ENCODE measurements around the gene HAS3. TPM values are rescaled to one million over a fixed set of nuclear protein-coding genes. Genes with fewer than 3 reads are reported as not detected.

HAS3 gene
- total and polyA plus RNA-seq, 2 donors, result 2.9 to 13.0 TPM

DNA sequence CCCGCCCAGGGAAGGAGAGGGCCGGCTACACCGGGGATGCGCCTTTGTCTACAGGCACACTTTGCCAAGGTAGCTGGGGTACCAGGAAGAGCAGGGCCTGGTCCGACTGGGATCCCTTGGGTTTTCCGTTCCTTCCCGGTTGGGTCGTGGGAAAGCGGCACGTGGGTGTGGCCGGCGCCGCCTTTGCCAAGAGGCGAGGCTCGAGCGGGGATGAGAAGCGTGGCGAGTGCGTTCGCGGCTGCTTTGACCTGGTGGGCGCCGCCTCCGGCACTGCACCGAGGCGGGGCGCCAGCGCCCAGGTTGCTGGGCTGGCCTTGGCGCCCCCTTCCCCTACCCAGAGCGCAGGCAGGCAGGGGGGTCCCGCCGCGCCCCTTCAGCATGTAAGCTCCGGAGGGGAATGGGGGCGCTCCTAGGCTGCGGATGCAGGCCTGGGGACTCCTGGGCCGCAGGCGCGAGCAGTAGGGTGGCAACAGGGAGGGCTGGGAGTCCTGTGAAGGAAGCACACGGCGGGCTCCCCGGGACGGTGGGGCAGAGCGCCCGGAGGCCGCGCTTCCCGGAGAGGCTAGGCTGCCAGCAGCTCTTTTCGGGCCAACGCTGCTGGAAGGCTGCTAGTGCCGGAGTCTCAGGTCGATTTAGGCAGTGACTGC lies 2.0 kb downstream of the HAS3 start:
- 2% methylated on average over 52 of the region's 52 CpGs for WGBS
- no peaks in the 10 kb centered on the region for H3K4me1 ChIP-seq (ENCODE audit: insufficient read depth)
- no peak for DNase-seq (ENCODE audit: extremely low spot score)
- H3K36me3 ChIP-seq (ENCODE audit: insufficient read depth), result no peaks in the 10 kb centered on the region
- H3K4me3 ChIP-seq (ENCODE audit: low read depth, low read length), result peak overlapping the region; percentile 49
- no peak overlapping the region for H3K27ac ChIP-seq (ENCODE audit: low read depth)

DNA sequence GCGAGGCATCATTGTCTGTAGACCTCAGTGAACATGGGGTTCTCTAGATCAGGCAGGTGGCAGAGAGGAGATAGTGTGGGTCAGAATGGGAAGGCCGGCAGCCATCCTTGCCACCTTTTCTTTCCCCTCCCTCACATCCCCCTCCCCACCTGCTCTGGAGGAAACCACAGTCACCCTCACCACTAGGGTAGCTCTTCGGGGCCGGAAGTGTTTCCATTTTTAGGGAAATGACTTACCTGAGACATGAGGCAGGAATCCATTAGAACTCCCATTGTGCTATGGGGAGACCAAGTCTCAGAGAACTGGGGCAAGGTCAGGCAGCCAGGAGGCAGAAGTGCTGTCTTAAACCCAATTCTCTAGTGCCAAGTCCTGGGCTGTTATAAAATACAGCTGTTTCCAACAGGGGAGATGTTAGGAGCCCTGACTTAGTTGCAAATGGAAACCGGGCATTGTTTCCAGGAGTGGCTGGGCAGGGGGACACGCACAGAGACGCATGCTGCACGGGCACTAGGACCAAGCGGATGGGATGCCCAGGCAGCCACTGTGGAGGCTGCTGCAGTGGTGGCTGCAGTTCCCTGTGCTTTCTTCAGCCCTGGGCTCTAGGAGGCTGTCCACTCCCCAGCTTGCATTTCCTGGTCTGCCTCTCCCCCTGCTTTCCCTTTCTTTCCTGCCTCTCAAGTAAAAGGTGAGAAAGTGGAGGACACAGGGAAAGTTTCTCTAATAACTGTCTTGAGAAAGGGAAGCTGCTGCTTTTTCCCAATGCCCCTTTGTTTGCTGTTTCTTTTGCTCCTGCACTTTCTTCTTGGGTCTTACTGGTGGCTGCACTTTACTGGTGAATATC lies 2.8 kb downstream of the HAS3 start:
- Histone ChIP-seq H3K4me3 (ENCODE audit: low read depth, low read length) (peak overlapping the region; percentile 49), H3K36me3 (ENCODE audit: insufficient read depth) (no peaks in the 10 kb centered on the region), H3K4me1 (ENCODE audit: insufficient read depth) (no peaks in the 10 kb centered on the region), H3K27ac (ENCODE audit: low read depth) (no peak overlapping the region)
- whole genome bisulfite sequencing, result 57% methylated on average over 9 of the region's 9 CpGs
- DNase-seq (ENCODE audit: extremely low spot score), result no peak

DNA sequence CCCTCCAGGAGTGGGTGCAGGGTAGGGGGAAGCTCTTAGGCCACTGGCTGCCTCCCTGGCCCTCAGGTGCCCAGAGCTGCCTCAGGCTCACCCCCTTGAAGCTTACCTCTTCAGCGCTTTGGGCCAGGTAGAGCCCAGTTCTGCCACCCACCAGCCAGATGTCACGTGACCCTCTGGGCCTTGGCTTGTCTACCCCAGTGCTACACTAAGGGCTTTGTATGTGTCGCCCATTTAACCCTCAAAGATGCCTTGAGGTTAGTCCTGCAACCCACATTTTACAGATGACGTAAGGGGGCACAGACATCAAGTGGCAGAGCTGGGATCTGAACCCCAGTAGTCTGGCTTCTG lies 3.4 kb downstream of the HAS3 start:
- no peaks in the 10 kb centered on the region for H3K4me1 ChIP-seq (ENCODE audit: insufficient read depth)
- DNase-seq (ENCODE audit: extremely low spot score), result no peak
- 91% methylated on average over 4 of the region's 4 CpGs for WGBS

GRCh38 chr16:69109486-69110270 lies 4.2 kb downstream of the HAS3 start:
- no peak overlapping the region for H3K4me3 ChIP-seq (ENCODE audit: low read depth, low read length)
- H3K27ac ChIP-seq (ENCODE audit: low read depth), result no peak overlapping the region
- 96% methylated on average over 48 of the region's 48 CpGs for WGBS
- H3K36me3 ChIP-seq (ENCODE audit: insufficient read depth), result no peaks in the 10 kb centered on the region
- DNase-seq (ENCODE audit: extremely low spot score), result no peak
- H3K4me1 ChIP-seq (ENCODE audit: insufficient read depth), result no peaks in the 10 kb centered on the region

More for the DNA sequence above, 3.4 kb downstream of the HAS3 start:
- H3K27ac ChIP-seq (ENCODE audit: low read depth), result no peak overlapping the region
- no peaks in the 10 kb centered on the region for H3K36me3 ChIP-seq (ENCODE audit: insufficient read depth)
- H3K4me3 ChIP-seq (ENCODE audit: low read depth, low read length), result no peak overlapping the region

- 96% methylated on average over 7 of the region's 7 CpGs for WGBS
- Histone ChIP-seq H3K27ac (ENCODE audit: low read depth) (no peak overlapping the region), H3K36me3 (ENCODE audit: insufficient read depth) (no peaks in the 10 kb centered on the region), H3K4me3 (ENCODE audit: low read depth, low read length) (no peak overlapping the region), H3K4me1 (ENCODE audit: insufficient read depth) (no peaks in the 10 kb centered on the region)
- DNase-seq (ENCODE audit: extremely low spot score), result no peak
Measured at GRCh38 chr16:69110406-69110805, 5.0 kb downstream of the HAS3 start.

DNA sequence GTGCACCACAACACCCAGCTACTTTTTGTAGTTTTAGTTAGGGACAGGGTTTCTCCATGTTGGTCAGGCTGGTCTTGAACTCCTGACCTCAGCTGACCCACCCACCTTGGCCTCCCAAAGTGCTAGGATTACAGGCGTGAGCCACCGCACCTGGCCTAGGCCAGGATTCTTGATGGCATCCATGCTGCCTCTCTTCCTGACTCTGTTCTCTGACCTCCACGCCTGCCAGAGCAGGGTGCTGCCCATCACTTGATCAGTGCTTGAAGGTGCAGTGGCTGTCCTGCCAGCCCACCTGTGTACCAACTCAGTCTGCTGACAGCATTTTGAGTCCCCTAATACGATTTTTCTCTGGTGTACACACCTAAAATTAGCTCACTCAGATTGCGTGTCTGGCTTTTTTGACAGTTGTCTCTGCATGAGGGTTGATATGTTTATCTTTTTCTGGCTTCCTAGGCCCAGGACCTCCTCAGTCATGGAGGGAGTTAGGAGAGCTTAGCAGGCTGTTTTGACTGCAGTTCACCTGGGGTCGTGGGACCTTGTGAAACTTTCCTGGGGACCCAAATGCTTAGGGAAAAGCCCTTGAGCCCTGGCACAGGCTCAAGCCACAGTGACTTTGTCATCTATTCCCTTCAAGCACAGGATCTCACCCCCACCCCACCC lies 5.9 kb downstream of the HAS3 start:
- Histone ChIP-seq H3K4me3 (ENCODE audit: low read depth, low read length) (no peak overlapping the region), H3K27ac (ENCODE audit: low read depth) (no peak overlapping the region), H3K4me1 (ENCODE audit: insufficient read depth) (no peaks in the 10 kb centered on the region), H3K36me3 (ENCODE audit: insufficient read depth) (no peaks in the 10 kb centered on the region)
- 89% methylated on average over 6 of the region's 6 CpGs for WGBS
- DNase-seq (ENCODE audit: extremely low spot score), result no peak

GRCh38 chr16:69111876-69112230 lies 6.4 kb downstream of the HAS3 start:
- Histone ChIP-seq H3K4me1 (ENCODE audit: insufficient read depth) (no peaks in the 10 kb centered on the region), H3K4me3 (ENCODE audit: low read depth, low read length) (no peak overlapping the region), H3K27ac (ENCODE audit: low read depth) (no peak overlapping the region), H3K36me3 (ENCODE audit: insufficient read depth) (no peaks in the 10 kb centered on the region)
- WGBS, result 92% methylated on average over 5 of the region's 5 CpGs
- DNase-seq (ENCODE audit: extremely low spot score), result no peak

GRCh38 chr16:69112285-69113129 lies 7.1 kb downstream of the HAS3 start:
- Histone ChIP-seq H3K36me3 (ENCODE audit: insufficient read depth) (no peaks in the 10 kb centered on the region), H3K4me3 (ENCODE audit: low read depth, low read length) (no peak overlapping the region), H3K4me1 (ENCODE audit: insufficient read depth) (no peaks in the 10 kb centered on the region), H3K27ac (ENCODE audit: low read depth) (no peak overlapping the region)
- DNase-seq (ENCODE audit: extremely low spot score), result no peak
- WGBS, result 54% methylated on average over 6 of the region's 6 CpGs

GRCh38 chr16:69113216-69113615 lies 7.8 kb downstream of the HAS3 start:
- no peak for DNase-seq (ENCODE audit: extremely low spot score)
- H3K36me3 ChIP-seq (ENCODE audit: insufficient read depth), result no peaks in the 10 kb centered on the region

GRCh38 chr16:69114346-69114975 lies 9.0 kb downstream of the HAS3 start:
- no peak overlapping the region for H3K4me3 ChIP-seq (ENCODE audit: low read depth, low read length)
- H3K4me1 ChIP-seq (ENCODE audit: insufficient read depth), result no peaks in the 10 kb centered on the region
- no peak overlapping the region for H3K27ac ChIP-seq (ENCODE audit: low read depth)
- no peak for DNase-seq (ENCODE audit: extremely low spot score)
- H3K36me3 ChIP-seq (ENCODE audit: insufficient read depth), result no peaks in the 10 kb centered on the region
- 94% methylated on average over 25 of the region's 25 CpGs for WGBS

More at GRCh38 chr16:69113216-69113615, 7.8 kb downstream of the HAS3 start:
- no peak overlapping the region for H3K4me3 ChIP-seq (ENCODE audit: low read depth, low read length)
- 93% methylated on average over 7 of the region's 7 CpGs for whole genome bisulfite sequencing
- no peak overlapping the region for H3K27ac ChIP-seq (ENCODE audit: low read depth)
- no peaks in the 10 kb centered on the region for H3K4me1 ChIP-seq (ENCODE audit: insufficient read depth)

- no peaks in the 10 kb centered on the region for H3K4me1 ChIP-seq (ENCODE audit: insufficient read depth)
- no peak overlapping the region for H3K27ac ChIP-seq (ENCODE audit: low read depth)
- H3K36me3 ChIP-seq (ENCODE audit: insufficient read depth), result no peaks in the 10 kb centered on the region
- WGBS, result 98% methylated on average over 6 of the region's 6 CpGs
- H3K4me3 ChIP-seq (ENCODE audit: low read depth, low read length), result no peak overlapping the region
- DNase-seq (ENCODE audit: extremely low spot score), result no peak
Measured at GRCh38 chr16:69114976-69115355, 9.5 kb downstream of the HAS3 start.

- Histone ChIP-seq H3K36me3 (ENCODE audit: insufficient read depth) (no peaks in the 10 kb centered on the region), H3K4me1 (ENCODE audit: insufficient read depth) (no peaks in the 10 kb centered on the region), H3K4me3 (ENCODE audit: low read depth, low read length) (no peak overlapping the region), H3K27ac (ENCODE audit: low read depth) (no peak overlapping the region)
- 95% methylated on average over 5 of the region's 5 CpGs for WGBS
- no peak for DNase-seq (ENCODE audit: extremely low spot score)
Measured at GRCh38 chr16:69115361-69115760, 9.9 kb downstream of the HAS3 start.
